Measurements from ENCODE around the gene POC1A. TPM values are rescaled to one million over a fixed set of nuclear protein-coding genes. Genes with fewer than 3 reads are reported as not detected.

Gene POC1A
- total and polyA plus RNA-seq, 2 donors (not counting 3 experiments of a cell fraction or from before 2014, with no cell fraction given): 14.8 to 19.4 TPM

DNA sequence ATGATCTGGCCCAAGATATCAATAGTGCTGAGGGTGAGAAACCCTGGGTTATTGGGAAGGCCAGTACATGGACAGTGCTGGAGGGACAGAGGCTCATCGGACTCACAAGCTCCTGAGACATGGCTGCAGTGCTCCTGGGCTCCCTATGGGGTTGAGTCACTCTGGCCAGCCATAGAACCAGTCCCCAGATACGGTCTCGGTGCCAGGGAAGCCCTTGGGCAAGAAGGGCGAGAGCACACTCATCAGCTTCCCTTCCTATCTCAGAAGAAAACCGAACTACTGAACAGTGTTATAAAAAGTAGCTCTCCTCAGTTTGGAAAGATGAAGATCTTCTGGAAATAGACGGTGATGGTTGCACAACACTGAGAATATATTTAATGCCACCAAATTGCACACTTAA lies 34.4 kb downstream of the POC1A start:
- FAIRE-seq (no peak), DNase-seq (ENCODE audit: low read depth, low spot score) (no peak)
- Histone ChIP-seq H3K4me3 (replicated peaks in 1 of 3; ENCODE audit: insufficient read depth in 1 of 3, low read depth in 1 of 3, low read length in 3 of 3) (no peak overlapping the region), H2AFZ (ENCODE audit: low read depth, low read length) (no peak overlapping the region), H3K9me3 (replicated peaks; ENCODE audit: control insufficient read depth, insufficient read depth, low read length) (no peaks in the 10 kb centered on the region), H3K4me1 (ENCODE audit: control insufficient read depth, extremely low read depth, insufficient read depth, low read length) (peaks cover 11% of the 10 kb centered on the region), H3K9me1 (replicated peaks; ENCODE audit: control insufficient read depth, extremely low read depth, insufficient read depth, low read length) (no peaks in the 10 kb centered on the region), H4K20me1 (replicated peaks; ENCODE audit: control insufficient read depth, extremely low read depth, insufficient read depth, low read length) (no peaks in the 10 kb centered on the region), H3K4me2 (ENCODE audit: insufficient read depth, low read length) (no peak overlapping the region), H3K36me3 (ENCODE audit: control insufficient read depth in 2 of 2, extremely low read depth in 1 of 2, insufficient read depth in 2 of 2, low read length in 2 of 2) (peaks cover 0 to 2% of the 10 kb centered on the region in 2 experiments), H3K27ac (ENCODE audit: insufficient read depth, low read depth, low read length) (no peak overlapping the region), H3K27me3 (ENCODE audit: control insufficient read depth in 2 of 2, insufficient read depth in 2 of 2, low read length in 2 of 2) (no peaks in the 10 kb centered on the region), H3K79me2 (ENCODE audit: control insufficient read depth, insufficient read depth, low read length) (no peaks in the 10 kb centered on the region), H3K9ac (replicated peaks; ENCODE audit: extremely low read depth, insufficient read depth, low read length) (no peak overlapping the region)
- BruUV-seq (replicated peaks): no TSS peak
- dilution Hi-C loops (cut with MboI; ENCODE audit: extremely low pct_ligation_motif_present, low sequenced_read_pairs) (no loop called here), intact Hi-C loops (cut with micrococcal nuclease) (loop anchor here (2.0 kb wide), 1 partner anchor 29 kb away; no protein-coding TSS in a partner anchor)
- ChIA-PET CTCF (interaction anchor here (0.9 to 8.5 kb wide), 8 partner anchors 10 to 118 kb away, joined by 3 to 180 read pairs (median 5); partner anchors contain the start of gene DUSP7), POLR2A (interaction anchor here (1.4 kb wide), 1 partner anchor 122 kb away, joined by 3 read pairs; no protein-coding TSS in a partner anchor)
- no peak for TF ChIP-seq JUN (IDR thresholded peaks at IDR 0.05; ENCODE audit: borderline replicate concordance, insufficient read depth, insufficient read length, low read depth)
- TF ChIP-seq, protein P1, sequence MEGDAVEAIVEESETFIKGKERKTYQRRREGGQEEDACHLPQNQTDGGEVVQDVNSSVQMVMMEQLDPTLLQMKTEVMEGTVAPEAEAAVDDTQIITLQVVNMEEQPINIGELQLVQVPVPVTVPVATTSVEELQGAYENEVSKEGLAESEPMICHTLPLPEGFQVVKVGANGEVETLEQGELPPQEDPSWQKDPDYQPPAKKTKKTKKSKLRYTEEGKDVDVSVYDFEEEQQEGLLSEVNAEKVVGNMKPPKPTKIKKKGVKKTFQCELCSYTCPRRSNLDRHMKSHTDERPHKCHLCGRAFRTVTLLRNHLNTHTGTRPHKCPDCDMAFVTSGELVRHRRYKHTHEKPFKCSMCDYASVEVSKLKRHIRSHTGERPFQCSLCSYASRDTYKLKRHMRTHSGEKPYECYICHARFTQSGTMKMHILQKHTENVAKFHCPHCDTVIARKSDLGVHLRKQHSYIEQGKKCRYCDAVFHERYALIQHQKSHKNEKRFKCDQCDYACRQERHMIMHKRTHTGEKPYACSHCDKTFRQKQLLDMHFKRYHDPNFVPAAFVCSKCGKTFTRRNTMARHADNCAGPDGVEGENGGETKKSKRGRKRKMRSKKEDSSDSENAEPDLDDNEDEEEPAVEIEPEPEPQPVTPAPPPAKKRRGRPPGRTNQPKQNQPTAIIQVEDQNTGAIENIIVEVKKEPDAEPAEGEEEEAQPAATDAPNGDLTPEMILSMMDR (IDR thresholded peaks at IDR 0.05; ENCODE audit: extremely low read depth in 1 of 2, insufficient read depth in 1 of 2, low read depth in 1 of 2, low read length in 2 of 2): no peak

DNA sequence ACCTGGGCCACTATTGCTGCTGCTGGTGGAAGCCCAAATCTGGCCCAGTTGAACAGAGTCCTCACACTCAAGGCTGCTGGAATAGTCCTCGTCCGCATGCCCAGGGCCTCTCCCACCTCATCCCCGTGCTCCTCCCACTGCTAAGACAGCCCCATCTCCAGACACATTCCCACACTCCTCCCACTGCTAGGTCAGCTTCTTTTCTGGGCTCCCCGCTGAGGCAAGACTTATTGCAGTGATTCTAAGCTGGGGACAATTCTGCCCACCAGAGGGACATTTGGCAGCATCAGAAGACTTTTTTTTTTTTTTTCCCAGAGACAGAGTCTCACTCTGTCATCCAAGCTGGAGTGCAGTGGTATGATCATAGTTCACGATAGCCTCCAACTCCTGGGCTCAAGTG lies 35.1 kb downstream of the POC1A start:
- H3K9ac ChIP-seq (replicated peaks; ENCODE audit: extremely low read depth, insufficient read depth, low read length): no peak overlapping the region
- H3K4me1 ChIP-seq (ENCODE audit: control insufficient read depth, extremely low read depth, insufficient read depth, low read length): peaks cover 11% of the 10 kb centered on the region
- no peaks in the 10 kb centered on the region for H3K79me2 ChIP-seq (ENCODE audit: control insufficient read depth, insufficient read depth, low read length)
- H4K20me1 ChIP-seq (replicated peaks; ENCODE audit: control insufficient read depth, extremely low read depth, insufficient read depth, low read length): no peaks in the 10 kb centered on the region
- H3K4me2 ChIP-seq (ENCODE audit: insufficient read depth, low read length): no peak overlapping the region
- no peak overlapping the region for H2AFZ ChIP-seq (ENCODE audit: low read depth, low read length)
- TF ChIP-seq, protein P2, sequence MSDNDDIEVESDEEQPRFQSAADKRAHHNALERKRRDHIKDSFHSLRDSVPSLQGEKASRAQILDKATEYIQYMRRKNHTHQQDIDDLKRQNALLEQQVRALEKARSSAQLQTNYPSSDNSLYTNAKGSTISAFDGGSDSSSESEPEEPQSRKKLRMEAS (IDR thresholded peaks at IDR 0.05; ENCODE audit: insufficient read depth, insufficient read length): no peak
- TF ChIP-seq POLR2AphosphoS5 (IDR thresholded peaks at IDR 0.05; ENCODE audit: insufficient read depth, low read depth, low read length): no peak
- TF ChIP-seq FOS (IDR thresholded peaks at IDR 0.05; ENCODE audit: borderline replicate concordance, insufficient read depth, low read length): no peak
- TF ChIP-seq EZH2 (IDR thresholded peaks at IDR 0.05; ENCODE audit: borderline replicate concordance, low read depth, low read length, severe bottlenecking): no peak
- TF ChIP-seq MYC (IDR thresholded peaks at IDR 0.05; ENCODE audit: low read depth, low read length): no peak
- no peak for TF ChIP-seq GATA2 (IDR thresholded peaks at IDR 0.05; ENCODE audit: insufficient read depth, insufficient read length, low read depth, low read length)
- no peak for TF ChIP-seq JUN (IDR thresholded peaks at IDR 0.05; ENCODE audit: borderline replicate concordance, insufficient read depth, insufficient read length, low read depth)
- no peak for TF ChIP-seq POLR2A (IDR thresholded peaks at IDR 0.05; ENCODE audit: low read depth, low read length)
- TF ChIP-seq, protein P1 (IDR thresholded peaks at IDR 0.05; ENCODE audit: extremely low read depth in 1 of 2, insufficient read depth in 1 of 2, low read depth in 1 of 2, low read length in 2 of 2): no peak
- dilution Hi-C loops (cut with MboI; ENCODE audit: extremely low pct_ligation_motif_present, low sequenced_read_pairs) (no loop called here), intact Hi-C loops (cut with micrococcal nuclease) (no loop called here)
- H3K27ac ChIP-seq (ENCODE audit: insufficient read depth, low read depth, low read length): no peak overlapping the region
- H3K36me3 ChIP-seq (ENCODE audit: control insufficient read depth in 2 of 2, extremely low read depth in 1 of 2, insufficient read depth in 2 of 2, low read length in 2 of 2): peaks cover 0 to 2% of the 10 kb centered on the region in 2 experiments
- BruUV-seq (replicated peaks): no TSS peak
- no peak for FAIRE-seq
- no peak for DNase-seq (ENCODE audit: low read depth, low spot score)
- no peaks in the 10 kb centered on the region for H3K27me3 ChIP-seq (ENCODE audit: control insufficient read depth in 2 of 2, insufficient read depth in 2 of 2, low read length in 2 of 2)
- ChIA-PET POLR2A (no interaction called here), CTCF (interaction anchor here (1.6 to 8.5 kb wide), 5 partner anchors 17 to 117 kb away, joined by 3 to 180 read pairs (median 11); partner anchors contain the start of gene DUSP7)
- no peaks in the 10 kb centered on the region for H3K9me1 ChIP-seq (replicated peaks; ENCODE audit: control insufficient read depth, extremely low read depth, insufficient read depth, low read length)
- no peak overlapping the region for H3K4me3 ChIP-seq (replicated peaks in 1 of 3; ENCODE audit: insufficient read depth in 1 of 3, low read depth in 1 of 3, low read length in 3 of 3)
- H3K9me3 ChIP-seq (replicated peaks; ENCODE audit: control insufficient read depth, insufficient read depth, low read length): no peaks in the 10 kb centered on the region

Measured in endothelial cell of umbilical vein (primary cell).